Stimulated activated CD4-positive, alpha-beta T cell treated with anti-CD3 and anti-CD28 coated beads, Interleukin-12 subunit alpha, Interleukin-12 subunit beta, amount 100 ng/mL, for 24 hours (primary cell): ENCODE measurements around the gene PXYLP1.
A peak's percentile ranks its signal among the peaks of the same experiment; 100 is the strongest.
"Not testable (repeated sequence)": the region's sequence is repeated elsewhere in the genome, so short reads cannot be mapped to it uniquely, and the experiment has no call there.

Experiments
- DNase-seq, 2 experiments: peaks; one replicate each; pipeline ENCODE4 v3.0.0-alpha.2; 2020; ENCODE audit warnings: low read depth in 2 of 2

Gene PXYLP1

GRCh38 chr3:141231101-141231951 is at the start of gene PXYLP1:
Gene PXYLP1, plus strand, starts transcription at chr3:141231825. Its CDS starts 28,351 bp downstream, at chr3:141260176.
- peak; percentile 78 to 89 for DNase-seq

GRCh38 chr3:141183606-141184005 is 48.0 kb upstream of the PXYLP1 start:
- DNase-seq = no peak

GRCh38 chr3:141184430-141184829 is 47.2 kb upstream of the PXYLP1 start:
- DNase-seq = no peak

- DNase-seq = no peak
Observed at GRCh38 chr3:141191097-141191749, 40.4 kb upstream of the PXYLP1 start.

GRCh38 chr3:141192345-141192744 is 39.3 kb upstream of the PXYLP1 start:
- DNase-seq = peak; percentile 95 to 99

GRCh38 chr3:141193066-141193830 is 38.4 kb upstream of the PXYLP1 start:
- no peak for DNase-seq

- no peak for DNase-seq
Observed at GRCh38 chr3:141201122-141201521, 30.5 kb upstream of the PXYLP1 start.

- no peak for DNase-seq
Observed at GRCh38 chr3:141202682-141203081, 28.9 kb upstream of the PXYLP1 start.

GRCh38 chr3:141203866-141204265 is 27.8 kb upstream of the PXYLP1 start:
- DNase-seq = no peak

- DNase-seq = no peak
Observed at GRCh38 chr3:141204343-141204742, 27.3 kb upstream of the PXYLP1 start.

GRCh38 chr3:141211306-141211705 is 20.3 kb upstream of the PXYLP1 start:
- not testable (repeated sequence) for DNase-seq

- DNase-seq = no peak
Observed at GRCh38 chr3:141212101-141212500, 19.5 kb upstream of the PXYLP1 start.

- DNase-seq = no peak
Observed at GRCh38 chr3:141212555-141212954, 19.1 kb upstream of the PXYLP1 start.

GRCh38 chr3:141216975-141217374 is 14.7 kb upstream of the PXYLP1 start:
- DNase-seq = no peak

- no peak for DNase-seq
Observed at GRCh38 chr3:141217389-141217788, 14.2 kb upstream of the PXYLP1 start.

GRCh38 chr3:141218162-141218835 is 13.3 kb upstream of the PXYLP1 start:
- no peak for DNase-seq

GRCh38 chr3:141218926-141219325 is 12.7 kb upstream of the PXYLP1 start:
- DNase-seq = no peak

GRCh38 chr3:141223673-141224166 is 7.9 kb upstream of the PXYLP1 start:
- no peak for DNase-seq

GRCh38 chr3:141225939-141226338 is 5.7 kb upstream of the PXYLP1 start:
- no peak for DNase-seq

GRCh38 chr3:141227216-141227615 is 4.4 kb upstream of the PXYLP1 start:
- no peak for DNase-seq

- no peak for DNase-seq
Observed at GRCh38 chr3:141227752-141228151, 3.9 kb upstream of the PXYLP1 start.

GRCh38 chr3:141228395-141228794 is 3.2 kb upstream of the PXYLP1 start:
- DNase-seq = no peak
